K562 (cell line): ENCODE measurements around the gene ZNF691. TPM values are rescaled to one million over a fixed set of nuclear protein-coding genes. Genes with fewer than 3 reads are reported as not detected.

Experiments used
- ATAC-seq: fragments of 200-7000 bp; cut with Tn5 transposase; 3 replicates; pipeline ENCODE4 v1.9.1; 2020; ENCODE audit warnings: moderate library complexity
- BruUV-seq: library from RNA; stranded (reverse); fragments of 400-500 nt; replicated peaks from 2 replicates; lab custom pipeline; 2021; lab: Mats Ljungman, UMichigan
- CTCF ChIA-PET: fragments of 300-600 bp; formaldehyde crosslinking; extraction: SDS; loops from one replicate; lab custom pipeline; 2021; ENCODE audit warnings: low intra/inter-chr PET ratio; lab: Yijun Ruan, JAX
- POLR2A ChIA-PET: fragments of 300-600, 350-650 bp; sonication (Branson Sonifier 250); formaldehyde crosslinking; extraction: SDS; loops from one replicate; lab custom pipeline; 2021; ENCODE audit warnings: antibody characterized with exemption, inconsistent platforms; lab: Yijun Ruan, JAX
- DNase-seq, 4 experiments: peaks; one replicate each; pipeline versions ENCODE4 v3.0.0 to v3.0.0-alpha.2; 2011 to 2018; ENCODE audit warnings: low spot score in 3 of 4, mixed read lengths in 3 of 4; ENCODE audit errors: extremely low read depth in 1 of 4
- FAIRE-seq: peaks from 2 replicates; lab custom pipeline; 2011; peaks lifted over from hg19 to GRCh38; lab: Jason Lieb, UNC
- H2AFZ ChIP-seq: 2 replicates; pipeline ENCODE4 v1.6.0; 2011; ENCODE audit warnings: low read depth, low read length, control low read depth, inconsistent platforms
- H3K27ac ChIP-seq: fragments of 200-600 bp; 3 replicates; pipeline ENCODE4 v1.8.0; 2011; ENCODE audit warnings: low read depth, mild to moderate bottlenecking, control low read depth, inconsistent platforms, low read length, moderate library complexity, mixed read lengths; ENCODE audit errors: extremely low read depth
- H3K27me3 ChIP-seq, 2 experiments: fragments of 300-600 bp in 1 of 2; 2 replicates in 1 of 2; 3 replicates in 1 of 2; pipeline versions ENCODE4 v1.6.0 to v1.8.0; 2011; ENCODE audit warnings: inconsistent platforms in 2 of 2, low read length in 2 of 2, mild to moderate bottlenecking in 1 of 2, mixed read lengths in 1 of 2, moderate library complexity in 1 of 2; ENCODE audit not compliant: control insufficient read depth in 2 of 2, insufficient read depth in 2 of 2
- H3K36me3 ChIP-seq: fragments of 300-600 bp; 3 replicates; pipeline ENCODE4 v1.8.0; 2011; ENCODE audit warnings: mild to moderate bottlenecking, low read length, inconsistent platforms; ENCODE audit not compliant: control insufficient read depth, insufficient read depth
- H3K4me1 ChIP-seq, 2 experiments: fragments of 200-600 bp in 1 of 2; replicated peaks in 1 of 2; 2 replicates in 1 of 2; 3 replicates in 1 of 2; pipeline versions ENCODE4 v1.5.1 to v1.8.0; 2011; ENCODE audit warnings: inconsistent platforms in 2 of 2, low read length in 2 of 2, mild to moderate bottlenecking in 1 of 2, mixed read lengths in 1 of 2, moderate library complexity in 1 of 2; ENCODE audit not compliant: control insufficient read depth in 2 of 2, insufficient read depth in 2 of 2
- H3K4me2 ChIP-seq: 2 replicates; pipeline ENCODE4 v1.6.1; 2011; ENCODE audit warnings: low read length, control low read depth, inconsistent platforms, mixed read lengths; ENCODE audit not compliant: insufficient read depth
- H3K4me3 ChIP-seq: fragments of 200-600 bp; sonication (generic), shearing (Covaris generic); 2 replicates; pipeline ENCODE4 v1.5.1; 2016; ENCODE audit warnings: control low read depth, inconsistent platforms
- H3K79me2 ChIP-seq: fragments of 200-600 bp; 3 replicates; pipeline ENCODE4 v1.8.0; 2011; ENCODE audit warnings: low read length, inconsistent platforms; ENCODE audit not compliant: control insufficient read depth, insufficient read depth
- H3K9ac ChIP-seq, 2 experiments: 2 replicates each; pipeline versions ENCODE4 v1.6.0 to v1.6.1; 2011; ENCODE audit warnings: low read depth in 2 of 2, low read length in 2 of 2, control low read depth in 1 of 2, inconsistent platforms in 1 of 2, mild to moderate bottlenecking in 1 of 2, mixed read lengths in 1 of 2; ENCODE audit not compliant: insufficient read depth in 1 of 2
- H3K9me1 ChIP-seq: one replicate; pipeline ENCODE4 v1.6.0; 2011; ENCODE audit warnings: inconsistent platforms, mild to moderate bottlenecking, low read length, moderate library complexity; ENCODE audit not compliant: control insufficient read depth, insufficient read depth
- H3K9me3 ChIP-seq: replicated peaks from 2 replicates; pipeline ENCODE4 v1.5.1; 2011; ENCODE audit warnings: low read depth, low read length, inconsistent platforms; ENCODE audit not compliant: control insufficient read depth, insufficient read depth
- H4K20me1 ChIP-seq: replicated peaks from 2 replicates; pipeline ENCODE4 v1.6.1; 2011; ENCODE audit warnings: low read length, inconsistent platforms, mixed read lengths; ENCODE audit not compliant: control insufficient read depth, insufficient read depth
- BACH1 ChIP-seq: fragments of 200-800 bp; sonication (Bioruptor generic); IDR thresholded peaks from 2 replicates; pipeline ENCODE4 v1.6.1; 2016; ENCODE audit warnings: missing genetic modification characterization, missing compliant biosample characterization
- C11orf30 ChIP-seq: fragments of 450-650 bp; IDR thresholded peaks from 2 replicates; pipeline ENCODE4 v1.6.1; 2016; ENCODE audit warnings: low read depth, mild to moderate bottlenecking
- CAMTA2 ChIP-seq: fragments of 250-450 bp; sonication (Bioruptor Pico); conservative IDR thresholded peaks from 2 replicates; pipeline ENCODE4 v1.5.1; 2022
- KAT7 ChIP-seq: sonication (generic); formaldehyde crosslinking; IDR thresholded peaks from 2 replicates; pipeline ENCODE4 v1.8.0; 2022; ENCODE audit warnings: missing genetic modification reagents, mild to moderate bottlenecking, borderline replicate concordance
- MAFG ChIP-seq: fragments of 450-650 bp; conservative IDR thresholded peaks from 2 replicates; pipeline ENCODE4 v1.6.1; 2016; ENCODE audit warnings: missing genetic modification characterization, missing compliant biosample characterization
- MAFK ChIP-seq: IDR thresholded peaks from 2 replicates; pipeline ENCODE4 v1.6.1; 2011; ENCODE audit warnings: low read length, improper control_type of control experiment
- MXD1 ChIP-seq: fragments of 250-450 bp; sonication (Bioruptor Pico); IDR thresholded peaks from 2 replicates; pipeline ENCODE4 v1.8.0; 2021; ENCODE audit warnings: borderline replicate concordance, mild to moderate bottlenecking, moderate library complexity; ENCODE audit not compliant: poor library complexity, severe bottlenecking
- NELFE ChIP-seq: IDR thresholded peaks from 2 replicates; pipeline ENCODE4 v1.6.1; 2011; ENCODE audit warnings: mild to moderate bottlenecking; ENCODE audit not compliant: insufficient read depth, insufficient read length
- SMAD4 ChIP-seq: fragments of 250-450 bp; sonication (Bioruptor Pico); conservative IDR thresholded peaks from 2 replicates; pipeline ENCODE4 v1.8.0; 2021; ENCODE audit warnings: inconsistent platforms, mild to moderate bottlenecking, moderate library complexity
- SMARCA5 ChIP-seq: fragments of 450-650 bp; IDR thresholded peaks from 2 replicates; pipeline ENCODE4 v1.6.1; 2016
- ZNF79 ChIP-seq: fragments of 250-450 bp; sonication (Bioruptor Pico); IDR thresholded peaks from 2 replicates; pipeline ENCODE4 v1.4.0; 2020; ENCODE audit warnings: low read depth, mild to moderate bottlenecking, moderate library complexity
- whole genome bisulfite sequencing: fragments of 100-300 bp; shearing (Covaris generic); methylation state at CpG from one replicate; pipeline ENCODE4 v1.1.6; 2016; ENCODE audit warnings: low coverage, mixed read lengths; ENCODE audit not compliant: insufficient coverage; ENCODE audit errors: missing lambda C conversion rate; 5-methylcytosine and 5-hydroxymethylcytosine counted together
- in situ Hi-C: fragments of 300-500 bp; cut with MboI; formaldehyde crosslinking; loops from 4 replicates; pipeline ENCODE4 v1.15.0; 2018; ENCODE audit warnings: inconsistent platforms, mixed read lengths
- intact Hi-C: fragments of 100-400 bp; cut with micrococcal nuclease; formaldehyde crosslinking; loops from 2 replicates; pipeline ENCODE4 v1.14.2; 2022
- polyA plus RNA-seq, 8 experiments: library from polyadenylated mRNA; depleted of rRNA in 4 of 8; stranded (reverse) in 5 of 8; unstranded in 3 of 8; fragments of >200 nt; fragmentation: Nextera tagmentation in 2 of 8; fragmentation: Illumina TruSeq in 1 of 8; extraction: Ambion mirVana in 2 of 8; extraction: Trizol in 1 of 8; gene quantifications; 2 replicates each; pipeline versions ENCODE4 v1.2.1 to v1.2.3, GENCODE V29; 2011 to 2014; ENCODE audit warnings: inconsistent platforms in 1 of 8, missing spikeins in 1 of 8
- total RNA-seq, 7 experiments: library from RNA; depleted of rRNA in 6 of 7; stranded (reverse); fragments of >200 nt in 6 of 7; fragmentation: Illumina TruSeq in 2 of 7; extraction: Trizol in 2 of 7; gene quantifications; 2 replicates each; pipeline versions ENCODE4 v1.2.1 to v1.2.3, GENCODE V29; 2011 to 2021; ENCODE audit warnings: low replicate concordance in 1 of 7
- TF ChIP-seq, protein P1 (sequence below): IDR thresholded peaks from 3 replicates; pipeline ENCODE4 v1.6.1; 2011; ENCODE audit warnings: borderline replicate concordance, mild to moderate bottlenecking, moderate library complexity; ENCODE audit not compliant: insufficient read length; ENCODE audit errors: extremely low read depth
- TF ChIP-seq, protein P2 (sequence below): fragments of 250-450 bp; sonication (Bioruptor Pico); IDR thresholded peaks from 2 replicates; pipeline ENCODE4 v1.8.0; 2022; ENCODE audit warnings: inconsistent platforms, mild to moderate bottlenecking, moderate library complexity, borderline replicate concordance
- TF ChIP-seq, protein P3 (sequence below): sonication (generic); formaldehyde crosslinking; IDR thresholded peaks from 2 replicates; pipeline ENCODE4 v1.8.0; 2022; ENCODE audit warnings: mild to moderate bottlenecking, missing genetic modification reagents

Gene ZNF691
- total and polyA plus RNA-seq, 9 of the 15 experiments (the other 6 are each of a cell fraction or from before 2014, with no cell fraction given) = 10.7 to 30.4 (median 14.8) TPM

GRCh38 chr1:42822800-42823392 is 23.5 kb upstream of the ZNF691 start (continued):
- TF ChIP-seq C11orf30 = peak; percentile 99
- no peak for TF ChIP-seq MXD1 (CRISPR knock-in tag)
- peak; percentile 97 for TF ChIP-seq MAFK
- TF ChIP-seq BACH1 (tag) = peak; percentile 95
- TF ChIP-seq SMARCA5 = peak; percentile 60; the same call in 1 of the 2 replicates
- peak; percentile 99 for TF ChIP-seq MAFG (tag)
- no peak for TF ChIP-seq CAMTA2 (CRISPR knock-in tag)
- peak; percentile 26 for TF ChIP-seq SMAD4 (CRISPR knock-in tag)

- H3K9me1 ChIP-seq = no peaks in the 10 kb centered on the region
- no peaks in the 10 kb centered on the region for H3K9me3 ChIP-seq
- peak overlapping the region; percentile 81 for H2AFZ ChIP-seq
- in situ Hi-C loops = no loop called here
- H3K9ac ChIP-seq = peak overlapping the region; percentile 39 to 86; a peak in 3 of 4 replicates
- WGBS = 11% methylated on average over 4 of the region's 4 CpGs
- peak overlapping the region; percentile 87 for H3K27ac ChIP-seq
- POLR2A ChIA-PET = interaction anchor here (0.7 to 8.7 kb wide), 14 partner anchors 8 to 249 kb away, joined by 3 to 76 read pairs (median 4); partner anchors contain the start of genes C1orf50, ERMAP, P3H1 and YBX1
- H3K27me3 ChIP-seq = no peaks in the 10 kb centered on the region
- FAIRE-seq (no peak), ATAC-seq (peak; percentile 51), DNase-seq (peak in 2 of 4 experiments; percentile 34 to 60)
- peaks cover 22 to 58% of the 10 kb centered on the region in 2 experiments for H3K4me1 ChIP-seq
- peak overlapping the region; percentile 97 for H3K4me2 ChIP-seq
- H4K20me1 ChIP-seq = no peaks in the 10 kb centered on the region
- peak overlapping the region; percentile 2; the same call in 1 of the 2 replicates for H3K4me3 ChIP-seq
- H3K79me2 ChIP-seq = peaks cover 55% of the 10 kb centered on the region
- intact Hi-C loops = loop anchor here (1.0 to 5.0 kb wide), 5 partner anchors 7 to 138 kb away; partner anchors contain the start of genes C1orf50, ERMAP, P3H1 and SVBP
- BruUV-seq = no TSS peak
- CTCF ChIA-PET = interaction anchor here (0.7 kb wide), 1 partner anchor 44 kb away, joined by 3 read pairs; no protein-coding TSS in a partner anchor
- H3K36me3 ChIP-seq = peaks cover 14% of the 10 kb centered on the region
- TF ChIP-seq NELFE (no peak), ZNF79 (no peak), KAT7 (no peak)
- TF ChIP-seq, protein P1, sequence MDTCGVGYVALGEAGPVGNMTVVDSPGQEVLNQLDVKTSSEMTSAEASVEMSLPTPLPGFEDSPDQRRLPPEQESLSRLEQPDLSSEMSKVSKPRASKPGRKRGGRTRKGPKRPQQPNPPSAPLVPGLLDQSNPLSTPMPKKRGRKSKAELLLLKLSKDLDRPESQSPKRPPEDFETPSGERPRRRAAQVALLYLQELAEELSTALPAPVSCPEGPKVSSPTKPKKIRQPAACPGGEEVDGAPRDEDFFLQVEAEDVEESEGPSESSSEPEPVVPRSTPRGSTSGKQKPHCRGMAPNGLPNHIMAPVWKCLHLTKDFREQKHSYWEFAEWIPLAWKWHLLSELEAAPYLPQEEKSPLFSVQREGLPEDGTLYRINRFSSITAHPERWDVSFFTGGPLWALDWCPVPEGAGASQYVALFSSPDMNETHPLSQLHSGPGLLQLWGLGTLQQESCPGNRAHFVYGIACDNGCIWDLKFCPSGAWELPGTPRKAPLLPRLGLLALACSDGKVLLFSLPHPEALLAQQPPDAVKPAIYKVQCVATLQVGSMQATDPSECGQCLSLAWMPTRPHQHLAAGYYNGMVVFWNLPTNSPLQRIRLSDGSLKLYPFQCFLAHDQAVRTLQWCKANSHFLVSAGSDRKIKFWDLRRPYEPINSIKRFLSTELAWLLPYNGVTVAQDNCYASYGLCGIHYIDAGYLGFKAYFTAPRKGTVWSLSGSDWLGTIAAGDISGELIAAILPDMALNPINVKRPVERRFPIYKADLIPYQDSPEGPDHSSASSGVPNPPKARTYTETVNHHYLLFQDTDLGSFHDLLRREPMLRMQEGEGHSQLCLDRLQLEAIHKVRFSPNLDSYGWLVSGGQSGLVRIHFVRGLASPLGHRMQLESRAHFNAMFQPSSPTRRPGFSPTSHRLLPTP = no peak
- TF ChIP-seq, protein P2, sequence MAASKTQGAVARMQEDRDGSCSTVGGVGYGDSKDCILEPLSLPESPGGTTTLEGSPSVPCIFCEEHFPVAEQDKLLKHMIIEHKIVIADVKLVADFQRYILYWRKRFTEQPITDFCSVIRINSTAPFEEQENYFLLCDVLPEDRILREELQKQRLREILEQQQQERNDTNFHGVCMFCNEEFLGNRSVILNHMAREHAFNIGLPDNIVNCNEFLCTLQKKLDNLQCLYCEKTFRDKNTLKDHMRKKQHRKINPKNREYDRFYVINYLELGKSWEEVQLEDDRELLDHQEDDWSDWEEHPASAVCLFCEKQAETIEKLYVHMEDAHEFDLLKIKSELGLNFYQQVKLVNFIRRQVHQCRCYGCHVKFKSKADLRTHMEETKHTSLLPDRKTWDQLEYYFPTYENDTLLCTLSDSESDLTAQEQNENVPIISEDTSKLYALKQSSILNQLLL (CRISPR knock-in tag) = no peak
- TF ChIP-seq, protein P3, sequence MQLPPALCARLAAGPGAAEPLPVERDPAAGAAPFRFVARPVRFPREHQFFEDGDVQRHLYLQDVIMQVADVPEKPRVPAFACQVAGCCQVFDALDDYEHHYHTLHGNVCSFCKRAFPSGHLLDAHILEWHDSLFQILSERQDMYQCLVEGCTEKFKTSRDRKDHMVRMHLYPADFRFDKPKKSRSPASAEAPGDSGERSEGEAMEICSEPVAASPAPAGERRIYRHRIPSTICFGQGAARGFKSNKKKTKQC = 0 out of 2 replicates have a peak, but pooled peaks have one; percentile 41
Observed at GRCh38 chr1:42824481-42825035, 21.9 kb upstream of the ZNF691 start.
